NK-92 (cell line): ENCODE measurements around the gene EIF2AK3.
A peak's percentile ranks its signal among the peaks of the same experiment; 100 is the strongest.
"Not testable (repeated sequence)": the region's sequence is repeated elsewhere in the genome, so short reads cannot be mapped to it uniquely, and the experiment has no call there.

Experiments used
- DNase-seq: peaks from one replicate; lab custom pipeline; 2025; ENCODE audit not compliant: unreplicated experiment; lab: John Stamatoyannopoulos, UW

EIF2AK3 gene

GRCh38 chr2:88627055-88627855 is at the start of gene EIF2AK3:
Gene EIF2AK3 (minus strand): TSS chr2:88627464. CDS start chr2:88627274, 190 bp downstream.
- DNase-seq, result peak; percentile 99

GRCh38 chr2:88673363-88673762 is 46.1 kb upstream of the EIF2AK3 start:
- DNase-seq, result no peak

GRCh38 chr2:88671786-88672427 is 44.6 kb upstream of the EIF2AK3 start:
- no peak for DNase-seq

- DNase-seq, result no peak
Observed at GRCh38 chr2:88669482-88670214, 42.4 kb upstream of the EIF2AK3 start.

DNA sequence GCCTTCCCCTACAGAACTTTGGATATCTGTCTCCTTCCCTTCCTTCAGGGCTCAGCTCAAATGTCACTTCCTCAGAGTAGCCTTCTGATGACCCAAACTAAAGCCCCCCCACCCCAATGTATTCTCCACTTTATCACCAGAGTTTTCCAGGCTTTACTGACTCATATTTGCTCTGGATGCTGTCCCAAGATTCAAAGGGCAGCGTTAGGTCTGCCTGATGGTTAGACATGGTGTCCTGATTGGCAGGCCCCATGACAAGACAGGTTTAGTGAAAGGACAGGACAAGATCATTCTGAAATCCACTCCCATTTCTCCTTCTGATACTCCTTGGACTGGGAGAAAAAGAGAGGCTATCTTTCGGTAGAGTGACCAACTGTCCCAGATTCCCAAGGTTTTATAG is 41.6 kb upstream of the EIF2AK3 start:
- DNase-seq, result no peak

- no peak for DNase-seq
Observed at GRCh38 chr2:88667219-88667618, 40.0 kb upstream of the EIF2AK3 start.

- no peak for DNase-seq
Observed at GRCh38 chr2:88666576-88666975, 39.3 kb upstream of the EIF2AK3 start.

DNA sequence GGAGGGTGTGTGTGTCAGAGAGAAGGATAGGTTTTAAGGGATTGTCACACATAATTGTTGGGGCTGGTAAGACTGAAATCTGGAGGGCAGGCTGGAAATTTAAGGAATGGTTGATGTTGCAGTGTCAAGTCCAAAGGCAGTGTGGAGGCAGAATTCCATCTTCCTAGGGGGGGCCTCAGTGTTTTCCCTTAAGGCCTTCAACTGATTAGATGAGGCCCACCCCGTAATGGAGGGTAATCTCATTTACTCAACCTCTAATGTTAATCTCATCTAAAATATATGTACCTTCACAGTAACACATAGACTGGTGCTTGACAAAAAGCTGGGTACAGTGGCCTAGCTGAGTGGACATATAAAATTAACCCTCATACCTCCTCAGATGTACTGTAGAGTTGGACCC is 33.4 kb upstream of the EIF2AK3 start:
- DNase-seq, result no peak

- DNase-seq, result no peak
Observed at GRCh38 chr2:88659538-88659915, 32.3 kb upstream of the EIF2AK3 start.

- DNase-seq, result no peak
Observed at GRCh38 chr2:88658881-88659537, 31.7 kb upstream of the EIF2AK3 start.

- DNase-seq, result no peak
Observed at GRCh38 chr2:88658326-88658725, 31.1 kb upstream of the EIF2AK3 start.

DNA sequence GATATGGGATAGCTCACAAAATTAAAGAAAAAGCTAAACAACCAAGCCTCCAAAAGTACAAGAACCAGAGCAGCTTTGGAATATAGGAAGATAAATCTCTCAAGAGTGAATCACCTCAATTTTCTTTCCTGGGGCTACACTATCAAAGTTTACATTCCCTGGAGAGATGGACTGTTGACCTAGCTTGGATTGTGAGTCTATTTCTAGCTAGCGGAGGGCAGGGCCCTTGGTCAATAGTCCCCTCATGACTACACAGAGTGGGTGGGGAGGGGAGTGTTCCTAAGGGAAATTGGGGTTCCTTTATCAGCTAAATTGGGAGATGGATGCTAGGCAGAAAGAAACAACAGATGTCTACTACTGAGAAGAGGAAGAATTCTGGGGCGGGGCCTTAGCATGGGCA is 29.9 kb upstream of the EIF2AK3 start:
- DNase-seq, result no peak

DNA sequence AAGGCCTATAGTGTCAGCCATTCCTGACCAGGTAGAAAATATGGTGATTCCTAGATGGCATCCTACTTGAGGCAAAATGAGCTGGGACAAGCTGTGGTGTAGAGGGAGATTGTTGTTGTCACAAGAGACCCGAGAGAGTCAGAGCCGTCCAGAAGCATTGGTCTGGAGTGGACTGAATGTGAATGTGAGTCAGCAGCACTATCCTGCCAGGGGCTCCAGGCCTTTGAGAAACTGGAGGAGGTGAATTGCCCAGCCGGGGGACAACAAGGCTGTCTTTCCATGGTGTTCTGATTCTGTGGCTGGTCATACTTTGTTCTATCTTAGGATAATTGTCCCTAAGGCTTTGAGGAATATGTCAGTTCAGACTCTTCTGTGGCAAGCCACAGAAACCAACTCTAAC is 29.4 kb upstream of the EIF2AK3 start:
- DNase-seq, result no peak

- no peak for DNase-seq
Observed at GRCh38 chr2:88654714-88655113, 27.4 kb upstream of the EIF2AK3 start.

DNA sequence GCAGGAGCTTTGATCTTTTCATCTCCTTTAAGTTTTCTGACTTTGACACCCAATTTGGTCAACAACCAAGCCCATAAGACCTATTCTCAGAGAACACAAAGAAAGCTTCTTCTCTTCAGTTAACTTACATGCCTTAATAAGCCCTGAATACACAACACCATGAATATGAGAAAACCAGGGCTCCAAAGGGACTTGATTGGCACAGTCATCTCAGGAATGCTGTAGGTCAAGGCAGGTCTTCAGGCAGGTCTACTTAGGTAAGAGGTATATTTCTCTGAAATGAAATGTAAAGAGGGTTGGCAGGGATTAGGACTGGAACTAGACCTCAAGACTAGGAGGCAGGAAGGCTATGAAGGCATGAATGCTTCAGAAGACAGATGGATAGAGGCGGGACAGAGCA is 24.4 kb upstream of the EIF2AK3 start:
- no peak for DNase-seq

DNA sequence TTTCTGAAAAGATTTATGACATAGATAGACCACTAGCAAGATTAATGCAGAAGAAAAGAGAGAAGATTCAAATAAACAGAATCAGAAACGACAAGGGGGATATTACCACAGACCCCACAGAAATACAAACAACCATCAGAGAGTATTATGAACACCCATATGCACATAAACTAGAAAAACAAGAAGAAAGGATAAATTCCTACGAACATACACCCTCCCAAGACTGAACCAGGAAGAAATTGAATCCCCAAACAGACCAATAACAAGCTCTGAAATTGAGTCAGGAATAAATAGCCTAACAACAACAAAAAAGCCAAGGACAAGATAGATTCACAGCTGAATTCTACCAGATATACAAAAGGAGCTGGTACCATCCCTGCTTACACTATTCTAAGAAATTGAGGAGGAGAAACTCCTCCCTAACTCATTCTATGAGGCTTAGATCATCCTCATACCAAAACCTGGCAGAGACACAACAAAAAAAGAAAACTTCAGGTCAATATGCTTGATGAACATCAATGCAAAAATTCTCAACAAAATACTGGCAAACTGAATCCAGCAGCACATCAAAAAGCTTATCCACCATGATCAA is 18.1 kb upstream of the EIF2AK3 start:
- not testable (repeated sequence) for DNase-seq

DNA sequence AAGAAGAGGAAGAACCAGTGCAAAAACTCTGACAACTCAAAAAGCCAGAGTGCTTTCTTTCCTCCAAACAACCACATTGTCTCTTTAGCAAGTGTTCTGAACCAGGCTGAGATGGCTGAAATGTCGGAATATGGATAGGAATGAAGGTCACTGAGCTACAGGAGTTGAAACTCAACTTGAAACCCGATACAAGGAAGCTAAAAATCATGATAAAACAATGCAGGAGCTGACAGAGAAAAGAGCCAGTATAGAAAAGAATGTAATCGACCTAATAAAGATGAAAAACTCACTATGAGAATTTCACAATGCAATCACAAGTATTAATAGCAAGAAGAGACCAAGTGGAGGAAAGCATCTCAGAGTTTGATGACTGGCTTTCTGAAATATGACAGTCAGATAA is 15.0 kb upstream of the EIF2AK3 start:
- no peak for DNase-seq

GRCh38 chr2:88641330-88641729 is 14.1 kb upstream of the EIF2AK3 start:
- DNase-seq, result no peak

GRCh38 chr2:88639865-88640264 is 12.6 kb upstream of the EIF2AK3 start:
- no peak for DNase-seq

DNA sequence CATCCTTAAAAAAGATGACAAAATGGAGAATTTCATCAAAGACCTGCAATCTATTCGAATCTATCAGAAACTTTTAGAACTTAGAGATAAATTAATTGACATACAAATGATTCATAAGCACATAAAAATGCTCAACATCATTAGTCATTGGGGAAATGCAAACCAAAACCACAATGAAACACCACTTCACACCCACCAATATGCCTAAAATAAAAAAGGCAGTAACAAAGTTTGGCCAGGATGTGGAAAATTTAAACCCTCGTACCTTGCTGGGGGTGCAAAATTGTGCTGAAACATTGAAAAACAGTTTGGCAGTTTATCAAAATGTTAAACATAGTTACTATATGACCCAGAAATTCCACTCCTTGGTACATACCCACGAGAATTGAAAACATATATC is 11.5 kb upstream of the EIF2AK3 start:
- no peak for DNase-seq

GRCh38 chr2:88638123-88638650 is 10.9 kb upstream of the EIF2AK3 start:
- DNase-seq, result no peak
